Colonic mucosa (tissue), 4 donors: ENCODE data around the gene LMO2. TPM values are rescaled to one million over a fixed set of nuclear protein-coding genes. Genes with fewer than 3 reads are reported as not detected.

Experiments
- DNase-seq: peaks from one replicate; pipeline ENCODE4 v3.0.0-alpha.2; 2020
- H3K27ac ChIP-seq: fragments of 200-600 bp; one replicate; pipeline ENCODE4 v1.8.0; 2021
- H3K27me3 ChIP-seq: fragments of 200-600 bp; one replicate; pipeline ENCODE4 v1.8.0; 2021
- H3K36me3 ChIP-seq: fragments of 200-600 bp; one replicate; pipeline ENCODE4 v1.8.0; 2021
- H3K4me1 ChIP-seq: fragments of 200-600 bp; one replicate; pipeline ENCODE4 v1.8.0; 2021; ENCODE audit warnings: mild to moderate bottlenecking
- H3K4me3 ChIP-seq: fragments of 200-600 bp; one replicate; pipeline ENCODE4 v1.8.0; 2021
- H3K9ac ChIP-seq, 2 donors: one replicate each; pipeline ENCODE4 v1.7.0; 2013; ENCODE audit warnings: control low read depth in 2 of 2, low read depth in 2 of 2, low read length in 2 of 2
- H3K9me3 ChIP-seq: fragments of 200-600 bp; one replicate; pipeline ENCODE4 v1.8.0; 2021
- CTCF ChIP-seq: fragments of 200-600 bp; IDR thresholded peaks from one replicate; pipeline ENCODE4 v1.8.0; 2022; ENCODE audit warnings: antibody characterized with exemption, mild to moderate bottlenecking
- intact Hi-C: fragments of 100-400 bp; cut with DNase I; formaldehyde crosslinking; loops from one replicate; pipeline ENCODE4 v1.14.1; 2022
- total RNA-seq, 2 donors: library from RNA; stranded (reverse); fragmentation: NEBNext Ultra II Directional in 1 of 2; extraction: Animal tissue kit (Norgen Biotek cat#: 25700) in 1 of 2; gene quantifications; one replicate each; pipeline ENCODE4 v1.2.1, GENCODE V29; 2021
- donor health status: healthy.
- donor health status: DM: no; HTN: no; CAD: no.
- donor health status: DM: no; HTN: no; CAD: no.

Gene LMO2
- total RNA-seq, 2 donors from 2014 or later, result 7.2 to 11.3 TPM

- H3K9me3 ChIP-seq, result no peaks in the 10 kb centered on the region
- peak; percentile 91 for TF ChIP-seq CTCF
Measured at GRCh38 chr11:33857933-33858371, 33.9 kb downstream of the LMO2 start.

GRCh38 chr11:33855500-33855899, 36.4 kb downstream of the LMO2 start:
- no peaks in the 10 kb centered on the region for H3K9me3 ChIP-seq
- TF ChIP-seq CTCF, result no peak
- H3K9ac ChIP-seq, result no peak overlapping the region
- H3K36me3 ChIP-seq, result no peaks in the 10 kb centered on the region
- no peak overlapping the region for H3K4me3 ChIP-seq
- intact Hi-C loops, result loop anchor here (5.0 to 10.0 kb wide), 2 partner anchors 117 to 319 kb away; no protein-coding TSS in a partner anchor
- DNase-seq, result no peak
- H3K27ac ChIP-seq, result no peak overlapping the region
- no peaks in the 10 kb centered on the region for H3K4me1 ChIP-seq
- H3K27me3 ChIP-seq, result no peaks in the 10 kb centered on the region

More at GRCh38 chr11:33857933-33858371, 33.9 kb downstream of the LMO2 start:
- Histone ChIP-seq H3K4me1 (no peaks in the 10 kb centered on the region), H3K4me3 (no peak overlapping the region), H3K36me3 (no peaks in the 10 kb centered on the region), H3K27ac (no peak overlapping the region), H3K9ac (no peak overlapping the region), H3K27me3 (no peaks in the 10 kb centered on the region)
- peak; percentile 76 for DNase-seq
- intact Hi-C loops, result loop anchor here (2.0 to 10.0 kb wide), 3 partner anchors 114 to 317 kb away; no protein-coding TSS in a partner anchor

- H3K36me3 ChIP-seq, result no peaks in the 10 kb centered on the region
- no peak for DNase-seq
- intact Hi-C loops, result no loop called here
- TF ChIP-seq CTCF, result no peak
- no peak overlapping the region for H3K4me3 ChIP-seq
- no peaks in the 10 kb centered on the region for H3K4me1 ChIP-seq
- H3K27ac ChIP-seq, result no peak overlapping the region
- no peaks in the 10 kb centered on the region for H3K27me3 ChIP-seq
- H3K9me3 ChIP-seq, result no peaks in the 10 kb centered on the region
- H3K9ac ChIP-seq, result no peak overlapping the region
Measured at GRCh38 chr11:33848717-33849390, 43.0 kb downstream of the LMO2 start.

GRCh38 chr11:33847251-33847650, 44.6 kb downstream of the LMO2 start:
- no peaks in the 10 kb centered on the region for H3K36me3 ChIP-seq
- H3K9ac ChIP-seq, result no peak overlapping the region
- no peak for TF ChIP-seq CTCF
- no peaks in the 10 kb centered on the region for H3K4me1 ChIP-seq
- no peak overlapping the region for H3K27ac ChIP-seq
- intact Hi-C loops, result no loop called here
- H3K9me3 ChIP-seq, result no peaks in the 10 kb centered on the region
- DNase-seq, result no peak
- H3K4me3 ChIP-seq, result no peak overlapping the region
- no peaks in the 10 kb centered on the region for H3K27me3 ChIP-seq

- DNase-seq, result no peak
- TF ChIP-seq CTCF, result no peak
- no peaks in the 10 kb centered on the region for H3K9me3 ChIP-seq
- no peak overlapping the region for H3K27ac ChIP-seq
- no peaks in the 10 kb centered on the region for H3K4me1 ChIP-seq
- no peaks in the 10 kb centered on the region for H3K36me3 ChIP-seq
- H3K27me3 ChIP-seq, result no peaks in the 10 kb centered on the region
- no peak overlapping the region for H3K4me3 ChIP-seq
- intact Hi-C loops, result no loop called here
- no peak overlapping the region for H3K9ac ChIP-seq
Measured at GRCh38 chr11:33844236-33844635, 47.6 kb downstream of the LMO2 start.
